Pancreas (tissue), 10 donors: Measurements from ENCODE around the gene C8A. TPM values are rescaled to one million over a fixed set of nuclear protein-coding genes. Genes with fewer than 3 reads are reported as not detected.

Source experiments
- ATAC-seq, 4 donors: fragments of 200-7000 bp; cut with Tn5 transposase; one replicate each; pipeline versions ENCODE4 v1.8.0 to v1.9.1; 2020; ENCODE audit warnings: mild to moderate bottlenecking in 4 of 4, moderate library complexity in 4 of 4
- DNase-seq, 6 donors: peaks; one replicate each; pipeline ENCODE4 v3.0.0-alpha.2; 2020
- FAIRE-seq: peaks from 2 replicates; lab custom pipeline; 2012; peaks lifted over from hg19 to GRCh38; lab: Jason Lieb, UNC
- H3K27ac ChIP-seq, 4 donors: fragments of 200-600 bp; sonication (generic); 1 replicate in 3 of 4; 2 replicates in 1 of 4; pipeline versions ENCODE4 v1.5.0 to v1.8.0; 2020
- H3K27me3 ChIP-seq, 4 donors: fragments of 200-600 bp; one replicate each; pipeline ENCODE4 v1.8.0; 2021
- H3K36me3 ChIP-seq, 3 donors: fragments of 200-600 bp; sonication (generic) in 1 of 3; one replicate each; pipeline versions ENCODE4 v1.5.0 to v1.8.0; 2020 to 2021
- H3K4me1 ChIP-seq, 3 donors: fragments of 200-600 bp; one replicate each; pipeline ENCODE4 v1.8.0; 2021
- H3K4me3 ChIP-seq, 4 donors: fragments of 200-600 bp; sonication (generic) in 2 of 4; one replicate each; pipeline versions ENCODE4 v1.5.0 to v1.8.0; 2020 to 2021
- H3K9me3 ChIP-seq, 4 donors: fragments of 200-600 bp; one replicate each; pipeline ENCODE4 v1.8.0; 2021
- CTCF ChIP-seq, 4 donors: fragments of 200-600 bp; sonication (generic) in 3 of 4; IDR thresholded peaks; one replicate each; pipeline versions ENCODE4 v1.5.0 to v1.8.0; 2021; ENCODE audit warnings: antibody characterized with exemption in 4 of 4
- WGBS, 2 donors: extraction: QIAGEN DNeasy Blood & Tissue Kit; methylation state at CpG; one replicate each; pipeline ENCODE4 v1.1.7; 2013; 5-methylcytosine and 5-hydroxymethylcytosine counted together
- intact Hi-C, 3 donors: fragments of 100-400 bp; cut with DNase I; formaldehyde crosslinking; loops; one replicate each; pipeline versions ENCODE4 v1.11.1 to v1.14.2; 2022
- polyA plus RNA-seq, 2 donors: library from polyadenylated mRNA; stranded (reverse); fragments of 200-250 nt; gene quantifications; one replicate each; pipeline ENCODE4 v1.2.3, GENCODE V29; 2013
- total RNA-seq, 6 donors: library from RNA; stranded (reverse); fragmentation: NEBNext Ultra II Directional in 4 of 6; extraction: Animal tissue kit (Norgen Biotek cat#: 25700) in 4 of 6; gene quantifications; one replicate each; pipeline versions ENCODE4 v1.2.1 to v1.2.4, GENCODE V29; 2021 to 2023
- donor health status: healthy with polysubstance abuse.
- donor health status: DM: no; HTN: no; CAD: no; lungs with moderate emphysema.
- donor health status: DM: no; HTN: no; CAD: no.
- donor health status: control.
- donor health status: control.
- donor health status: Bipolar disorder and iron deficiency.
- donor health status: DM: yes; HTN: yes; CAD: no.
- donor health status: DM: no; HTN: no; CAD: no.
- donor health status: DM: no; HTN: no; CAD: no.
- donor health status: DM: yes; HTN: yes; CAD: no.

Gene C8A
- total and polyA plus RNA-seq, 8 donors: 0.08 to 0.38 (median 0.11) TPM; not detected in 4

GRCh38 chr1:56898005-56898373 lies 43.4 kb downstream of the C8A start:
- ATAC-seq (peak in 3 of 4 donors; percentile 8 to 29 (median 27)), DNase-seq (no peak), FAIRE-seq (no peak)
- H3K36me3 ChIP-seq: no peaks in the 10 kb centered on the region
- H3K27ac ChIP-seq: peak overlapping the region in 1 of 4 donors; percentile 12
- no peak for TF ChIP-seq CTCF (IDR thresholded peaks at IDR 0.05)
- H3K9me3 ChIP-seq: no peaks in the 10 kb centered on the region
- H3K27me3 ChIP-seq: no peaks in the 10 kb centered on the region
- WGBS, 2 donors: 72 to 77% methylated on average over 2 of the region's 2 CpGs
- H3K4me3 ChIP-seq: no peak overlapping the region
- intact Hi-C loops: no loop called here
- H3K4me1 ChIP-seq: peaks cover 7 to 24% (median 18%) of the 10 kb centered on the region in 3 donors

- ATAC-seq (no peak), FAIRE-seq (no peak), DNase-seq (no peak)
- Histone ChIP-seq H3K36me3 (no peaks in the 10 kb centered on the region), H3K27me3 (no peaks in the 10 kb centered on the region), H3K4me3 (no peak overlapping the region), H3K9me3 (no peaks in the 10 kb centered on the region), H3K4me1 (peaks cover 7 to 24% (median 18%) of the 10 kb centered on the region in 3 donors), H3K27ac (no peak overlapping the region)
- WGBS, 2 donors: 84 to 91% methylated on average over 2 of the region's 2 CpGs
- TF ChIP-seq CTCF (IDR thresholded peaks at IDR 0.05): no peak
- intact Hi-C loops: no loop called here
Measured at GRCh38 chr1:56898879-56899278, 44.3 kb downstream of the C8A start.

- Histone ChIP-seq H3K36me3 (no peaks in the 10 kb centered on the region), H3K9me3 (no peaks in the 10 kb centered on the region), H3K27ac (no peak overlapping the region), H3K4me1 (peaks cover 2 to 18% (median 15%) of the 10 kb centered on the region in 3 donors), H3K27me3 (no peaks in the 10 kb centered on the region), H3K4me3 (no peak overlapping the region)
- ATAC-seq: no peak
- 71 to 80% methylated on average over 3 of the region's 3 CpGs for WGBS, 2 donors
- FAIRE-seq: no peak
- no peak for DNase-seq
- intact Hi-C loops: no loop called here
- no peak for TF ChIP-seq CTCF (IDR thresholded peaks at IDR 0.05)
Measured at GRCh38 chr1:56901716-56902115, 47.1 kb downstream of the C8A start.

- Histone ChIP-seq H3K27ac (no peak overlapping the region), H3K9me3 (no peaks in the 10 kb centered on the region), H3K36me3 (no peaks in the 10 kb centered on the region), H3K4me1 (peaks cover 0 to 3% (median 0%) of the 10 kb centered on the region in 3 donors), H3K4me3 (no peak overlapping the region), H3K27me3 (no peaks in the 10 kb centered on the region)
- no peak for FAIRE-seq
- no peak for TF ChIP-seq CTCF (IDR thresholded peaks at IDR 0.05)
- WGBS, 2 donors: 93 to 100% methylated on average over 1 of the region's 1 CpG
- no peak for ATAC-seq
- intact Hi-C loops: no loop called here
- DNase-seq: no peak
Measured at GRCh38 chr1:56903778-56904177, 49.2 kb downstream of the C8A start.

- no peak overlapping the region for H3K4me3 ChIP-seq
- WGBS, 2 donors: 68 to 74% methylated on average over 2 of the region's 2 CpGs
- TF ChIP-seq CTCF (IDR thresholded peaks at IDR 0.05): no peak
- ATAC-seq (no peak), FAIRE-seq (no peak), DNase-seq (no peak)
- no peaks in the 10 kb centered on the region for H3K36me3 ChIP-seq
- intact Hi-C loops: no loop called here
- H3K4me1 ChIP-seq: peaks cover 0 to 3% (median 0%) of the 10 kb centered on the region in 3 donors
- H3K9me3 ChIP-seq: no peaks in the 10 kb centered on the region
- no peaks in the 10 kb centered on the region for H3K27me3 ChIP-seq
- no peak overlapping the region for H3K27ac ChIP-seq
Measured at GRCh38 chr1:56904663-56905397, 50.2 kb downstream of the C8A start.
